H1 (cell line): ENCODE data around the gene SLC12A8. TPM values are rescaled to one million over a fixed set of nuclear protein-coding genes. Genes with fewer than 3 reads are reported as not detected.

Experiments
- CTCF ChIA-PET: fragments of 300-600 bp; sonication (Branson Sonifier 250); formaldehyde crosslinking; loops from one replicate; lab custom pipeline; 2021; ENCODE audit not compliant: partially characterized antibody; lab: Charles Lee
- POLR2A ChIA-PET: fragments of 300-600 bp; sonication (Branson Sonifier 250); formaldehyde crosslinking; loops from one replicate; lab custom pipeline; 2021; ENCODE audit warnings: inconsistent platforms; ENCODE audit not compliant: partially characterized antibody; lab: Charles Lee
- DNase-seq, 2 experiments: peaks; one replicate each; pipeline versions ENCODE4 v3.0.0 to v3.0.0-alpha.2; 2010 to 2022; ENCODE audit warnings: low spot score in 2 of 2, low read depth in 1 of 2, mixed read lengths in 1 of 2
- FAIRE-seq: peaks from 2 replicates; lab custom pipeline; 2011; peaks lifted over from hg19 to GRCh38; lab: Jason Lieb, UNC
- H2AFZ ChIP-seq: 2 replicates; pipeline ENCODE4 v1.8.1; 2012; ENCODE audit warnings: low read length, inconsistent platforms
- H2AK5ac ChIP-seq: 2 replicates; pipeline ENCODE4 v1.6.1; 2013; ENCODE audit warnings: low read depth, low read length
- H2BK120ac ChIP-seq: replicated peaks from 2 replicates; pipeline ENCODE3; 2013; ENCODE audit warnings: low read depth, low read length, inconsistent platforms
- H2BK12ac ChIP-seq: 2 replicates; pipeline ENCODE4 v1.6.1; 2013; ENCODE audit warnings: low read depth, low read length
- H2BK15ac ChIP-seq: 2 replicates; pipeline ENCODE4 v1.6.1; 2013; ENCODE audit warnings: low read length
- H2BK20ac ChIP-seq: 2 replicates; pipeline ENCODE4 v1.6.1; 2013; ENCODE audit warnings: low read length
- H2BK5ac ChIP-seq: 2 replicates; pipeline ENCODE4 v1.6.1; 2013; ENCODE audit warnings: low read depth, low read length
- H3K14ac ChIP-seq: 2 replicates; pipeline ENCODE4 v1.6.1; 2013; ENCODE audit warnings: inconsistent platforms; ENCODE audit not compliant: insufficient read length
- H3K18ac ChIP-seq: 2 replicates; pipeline ENCODE4 v1.6.1; 2013; ENCODE audit warnings: low read length; ENCODE audit errors: extremely low read depth
- H3K23ac ChIP-seq: 2 replicates; pipeline ENCODE4 v1.6.1; 2013; ENCODE audit warnings: inconsistent platforms; ENCODE audit not compliant: insufficient read length
- H3K23me2 ChIP-seq: 2 replicates; pipeline ENCODE4 v1.6.1; 2013; ENCODE audit warnings: low read depth, low read length
- H3K27ac ChIP-seq: 2 replicates; pipeline ENCODE4 v1.6.1; 2011; ENCODE audit warnings: low read depth, low read length, inconsistent platforms
- H3K27me3 ChIP-seq, 4 experiments: replicated peaks in 1 of 4; 1 replicate in 1 of 4; 2 replicates in 3 of 4; pipeline versions ENCODE4 v1.6.1 to v1.8.1; 2011 to 2013; ENCODE audit warnings: low read length in 3 of 4, mild to moderate bottlenecking in 3 of 4, inconsistent platforms in 2 of 4, mixed read lengths in 2 of 4, moderate library complexity in 1 of 4; ENCODE audit not compliant: control insufficient read depth in 3 of 4, insufficient read depth in 3 of 4; ENCODE audit errors: extremely low read depth in 1 of 4
- H3K36me3 ChIP-seq, 4 experiments: 2 replicates each; pipeline versions ENCODE4 v1.6.1 to v1.8.1; 2011 to 2013; ENCODE audit warnings: mild to moderate bottlenecking in 4 of 4, low read length in 3 of 4, moderate library complexity in 2 of 4, control low read depth in 1 of 4, inconsistent platforms in 1 of 4; ENCODE audit not compliant: insufficient read depth in 4 of 4, control insufficient read depth in 2 of 4
- H3K4ac ChIP-seq: replicated peaks from 2 replicates; pipeline ENCODE3; 2013; ENCODE audit warnings: low read length, low read depth, mixed read lengths, inconsistent platforms; ENCODE audit not compliant: insufficient read length
- H3K4me1 ChIP-seq, 4 experiments: replicated peaks in 1 of 4; 1 replicate in 1 of 4; 2 replicates in 3 of 4; pipeline versions ENCODE4 v1.6.1 to v1.8.1; 2011 to 2013; ENCODE audit warnings: low read length in 3 of 4, inconsistent platforms in 2 of 4, mixed read lengths in 1 of 4; ENCODE audit not compliant: insufficient read depth in 4 of 4, control insufficient read depth in 3 of 4
- H3K4me2 ChIP-seq, 2 experiments: 2 replicates each; pipeline versions ENCODE4 v1.6.1 to v1.8.1; 2011 to 2013; ENCODE audit warnings: low read depth in 2 of 2, low read length in 2 of 2, control low read depth in 1 of 2, inconsistent platforms in 1 of 2, mild to moderate bottlenecking in 1 of 2; ENCODE audit not compliant: insufficient read depth in 1 of 2
- H3K4me3 ChIP-seq, 4 experiments: fragments of 200-600, 300-600 bp in 1 of 4; sonication (generic), shearing (Covaris generic), sonication (Bioruptor Twin) in 1 of 4; 2 replicates each; pipeline versions ENCODE4 v1.5.1 to v1.8.1; 2011 to 2016; ENCODE audit warnings: low read length in 4 of 4, low read depth in 3 of 4, control low read depth in 2 of 4, inconsistent platforms in 2 of 4, mild to moderate bottlenecking in 2 of 4, mixed read lengths in 1 of 4, moderate library complexity in 1 of 4; ENCODE audit not compliant: insufficient read depth in 2 of 4; ENCODE audit errors: extremely low read depth in 1 of 4
- H3K56ac ChIP-seq: replicated peaks from 2 replicates; pipeline ENCODE3; 2013; ENCODE audit warnings: low read depth, mild to moderate bottlenecking, mixed read lengths, low read length, inconsistent platforms; ENCODE audit not compliant: insufficient read length
- H3K79me1 ChIP-seq: 2 replicates; pipeline ENCODE4 v1.6.1; 2013; ENCODE audit warnings: low read depth, low read length, control low read depth
- H3K79me2 ChIP-seq, 2 experiments: 2 replicates each; pipeline versions ENCODE4 v1.6.1 to v1.8.1; 2012 to 2013; ENCODE audit warnings: low read length in 2 of 2, mild to moderate bottlenecking in 2 of 2, inconsistent platforms in 1 of 2; ENCODE audit not compliant: insufficient read depth in 2 of 2, control insufficient read depth in 1 of 2
- H3K9ac ChIP-seq, 4 experiments: replicated peaks in 1 of 4; 1 replicate in 1 of 4; 2 replicates in 3 of 4; pipeline versions ENCODE4 v1.6.1 to v1.8.1; 2011 to 2013; ENCODE audit warnings: low read depth in 3 of 4, low read length in 3 of 4, control low read depth in 2 of 4, mild to moderate bottlenecking in 2 of 4, moderate library complexity in 2 of 4, inconsistent platforms in 1 of 4; ENCODE audit errors: extremely low read depth in 1 of 4
- H3K9me3 ChIP-seq, 2 experiments: 2 replicates each; pipeline versions ENCODE4 v1.6.1 to v1.8.1; 2012 to 2013; ENCODE audit warnings: mild to moderate bottlenecking in 2 of 2, moderate library complexity in 2 of 2, control low read depth in 1 of 2, inconsistent platforms in 1 of 2, low read depth in 1 of 2, low read length in 1 of 2, mixed read lengths in 1 of 2; ENCODE audit not compliant: insufficient read depth in 2 of 2
- H4K20me1 ChIP-seq, 2 experiments: replicated peaks in 1 of 2; 2 replicates each; pipeline versions ENCODE3 to v1.8.1; 2011 to 2013; ENCODE audit warnings: inconsistent platforms in 2 of 2, low read length in 2 of 2, mild to moderate bottlenecking in 1 of 2; ENCODE audit not compliant: insufficient read depth in 2 of 2, control insufficient read depth in 1 of 2
- H4K5ac ChIP-seq: 2 replicates; pipeline ENCODE4 v1.6.1; 2013; ENCODE audit warnings: low read length, low read depth, mixed read lengths, inconsistent platforms; ENCODE audit not compliant: insufficient read length
- H4K8ac ChIP-seq: 2 replicates; pipeline ENCODE4 v1.8.0; 2013; ENCODE audit warnings: mild to moderate bottlenecking, moderate library complexity, low read length, inconsistent platforms; ENCODE audit not compliant: insufficient read depth; ENCODE audit errors: extremely low read depth
- H4K91ac ChIP-seq: replicated peaks from 2 replicates; pipeline ENCODE3; 2013; ENCODE audit warnings: low read length, mixed read lengths, inconsistent platforms; ENCODE audit not compliant: insufficient read length
- CHD2 ChIP-seq: IDR thresholded peaks from 2 replicates; pipeline ENCODE4 v1.6.1; 2012; ENCODE audit warnings: low read length, improper control_type of control experiment
- FOSL1 ChIP-seq: IDR thresholded peaks from 2 replicates; pipeline ENCODE4 v1.6.1; 2011; ENCODE audit warnings: mild to moderate bottlenecking, low read depth, low read length, moderate library complexity; ENCODE audit not compliant: insufficient read depth
- HDAC6 ChIP-seq: IDR thresholded peaks from one replicate; pipeline ENCODE4 v1.7.1; 2012; ENCODE audit warnings: low read depth, mild to moderate bottlenecking, inconsistent platforms, low read length, moderate library complexity
- JUND ChIP-seq: IDR thresholded peaks from 2 replicates; pipeline ENCODE4 v1.6.1; 2011; ENCODE audit warnings: mild to moderate bottlenecking, improper control_type of control experiment, low read length
- NRF1 ChIP-seq: IDR thresholded peaks from 2 replicates; pipeline ENCODE4 v1.6.1; 2011; ENCODE audit warnings: mild to moderate bottlenecking, low read depth, low read length, improper control_type of control experiment
- SP2 ChIP-seq: IDR thresholded peaks from 2 replicates; pipeline ENCODE4 v1.6.1; 2012; ENCODE audit warnings: mild to moderate bottlenecking, low read length, inconsistent platforms
- SP4 ChIP-seq: IDR thresholded peaks from 2 replicates; pipeline ENCODE4 v1.6.1; 2012; ENCODE audit warnings: low read length, inconsistent platforms
- SUZ12 ChIP-seq: fragments of 200-600 bp; sonication (generic); IDR thresholded peaks from 2 replicates; pipeline ENCODE4 v1.6.1; 2012; ENCODE audit warnings: mild to moderate bottlenecking, inconsistent platforms, low read length, moderate library complexity, mixed read lengths
- WGBS, 2 experiments: shearing (Covaris generic) in 1 of 2; methylation state at CpG; one replicate each; pipeline versions ENCODE4 v1.1.6 to v1.1.7; 2013 to 2015; ENCODE audit warnings: low lambda C conversion rate in 2 of 2, mixed read lengths in 2 of 2, inconsistent platforms in 1 of 2, low coverage in 1 of 2, missing lambda C conversion rate in 1 of 2; ENCODE audit not compliant: insufficient replicate concordance in 2 of 2, insufficient coverage in 1 of 2, insufficient read length in 1 of 2; ENCODE audit errors: extremely low coverage in 1 of 2, missing lambda C conversion rate in 1 of 2; 5-methylcytosine and 5-hydroxymethylcytosine counted together
- polyA plus RNA-seq, 7 experiments: library from polyadenylated mRNA; depleted of rRNA in 3 of 7; stranded (reverse) in 5 of 7; unstranded in 2 of 7; fragments of >200 nt in 5 of 7; fragments of 200-250 nt in 2 of 7; gene quantifications; 1 replicate in 5 of 7; 2 replicates in 1 of 7; 4 replicates in 1 of 7; pipeline versions ENCODE4 v1.2.1 to v1.2.3, GENCODE V29; 2011 to 2013; ENCODE audit warnings: missing spikeins in 2 of 7, mixed read lengths in 2 of 7
- total RNA-seq: library from RNA; stranded (reverse); fragmentation: NEBNext Ultra II Directional; extraction: Animal tissue kit (Norgen Biotek cat#: 25700); gene quantifications from 2 replicates; pipeline ENCODE4 v1.2.1, GENCODE V29; 2021
- TF ChIP-seq, protein P1 (sequence below): IDR thresholded peaks from 2 replicates; pipeline ENCODE4 v1.6.1; 2012; ENCODE audit warnings: inconsistent platforms

Gene SLC12A8
- total and polyA plus RNA-seq, 2 of the 8 experiments (the other 6 are each of a cell fraction or from before 2014, with no cell fraction given): 13.7 to 14.4 TPM

DNA sequence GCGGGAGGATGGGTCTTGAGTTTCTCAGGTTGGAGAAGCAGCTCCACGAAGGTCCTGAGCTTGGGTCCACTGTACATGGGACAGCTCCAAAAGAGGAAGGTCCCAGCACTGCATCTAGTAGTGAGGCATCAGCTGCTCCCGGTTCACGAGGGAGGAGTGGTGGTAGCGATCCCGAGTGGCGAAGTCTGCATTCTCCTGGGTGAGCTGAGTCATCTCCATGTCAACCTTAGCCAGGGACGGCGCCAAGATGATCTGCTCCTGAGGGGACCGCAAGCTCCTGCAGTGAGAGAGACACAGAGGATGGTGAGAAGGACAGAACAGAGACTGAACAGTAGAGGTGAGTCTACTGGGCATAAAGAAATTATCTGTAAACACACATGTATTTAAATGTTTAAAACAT lies 128.8 kb downstream of the SLC12A8 start:
- Histone ChIP-seq H3K79me2 (no peaks in the 10 kb centered on the region), H3K79me1 (no peaks in the 10 kb centered on the region), H2BK12ac (no peak overlapping the region), H3K36me3 (peaks cover 0 to 7% (median 0%) of the 10 kb centered on the region in 4 experiments; a peak in 4 of 8 replicates), H2BK120ac (no peak overlapping the region), H3K4me2 (no peak overlapping the region), H4K91ac (no peak overlapping the region), H3K9ac (no peak overlapping the region), H3K4me1 (no peaks in the 10 kb centered on the region), H3K56ac (no peak overlapping the region), H2AFZ (no peak overlapping the region), H3K23ac (no peak overlapping the region), H3K4me3 (no peak overlapping the region), H3K14ac (no peak overlapping the region), H2BK20ac (no peak overlapping the region), H2AK5ac (no peak overlapping the region), H4K20me1 (no peaks in the 10 kb centered on the region), H3K9me3 (no peaks in the 10 kb centered on the region), H2BK15ac (no peak overlapping the region), H4K5ac (no peak overlapping the region), H2BK5ac (no peak overlapping the region), H3K27ac (no peak overlapping the region), H3K18ac (no peak overlapping the region), H3K27me3 (no peaks in the 10 kb centered on the region), H3K4ac (no peak overlapping the region), H4K8ac (0 out of 2 replicates have a peak overlapping the region, but pooled peaks have one; percentile 35), H3K23me2 (no peaks in the 10 kb centered on the region)
- ChIA-PET CTCF (interaction anchor here (0.8 to 1.6 kb wide), 6 partner anchors 9 to 60 kb away, joined by 3 to 5 read pairs (median 3); no protein-coding TSS in a partner anchor), POLR2A (interaction anchor here (0.7 to 2.5 kb wide), 2 partner anchors 11 to 470 kb away, joined by 3 to 9 read pairs; no protein-coding TSS in a partner anchor)
- FAIRE-seq (no peak), DNase-seq (no peak)
- 86% methylated on average over 10 of the region's 10 CpGs; no CpG with 5 or more reads in 1 of the 2 experiments for WGBS, 2 experiments
- TF ChIP-seq, protein P1, sequence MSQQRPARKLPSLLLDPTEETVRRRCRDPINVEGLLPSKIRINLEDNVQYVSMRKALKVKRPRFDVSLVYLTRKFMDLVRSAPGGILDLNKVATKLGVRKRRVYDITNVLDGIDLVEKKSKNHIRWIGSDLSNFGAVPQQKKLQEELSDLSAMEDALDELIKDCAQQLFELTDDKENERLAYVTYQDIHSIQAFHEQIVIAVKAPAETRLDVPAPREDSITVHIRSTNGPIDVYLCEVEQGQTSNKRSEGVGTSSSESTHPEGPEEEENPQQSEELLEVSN: no peak
- TF ChIP-seq SUZ12 (no peak), NRF1 (no peak), CHD2 (no peak), SP2 (no peak), FOSL1 (no peak), SP4 (no peak), HDAC6 (no peak), JUND (no peak)
